Activated CD8-positive, alpha-beta T cell treated with anti-CD3 and anti-CD28 coated beads for 36 hours (primary cell): ENCODE data around the gene UPB1. TPM values are rescaled to one million over a fixed set of nuclear protein-coding genes. Genes with fewer than 3 reads are reported as not detected.
"Not testable (repeated sequence)": the region's sequence is repeated elsewhere in the genome, so short reads cannot be mapped to it uniquely, and the experiment has no call there.

Experiments used
- ATAC-seq: fragments of 200-7000 bp; cut with Tn5 transposase; one replicate; pipeline ENCODE4 v1.10.0; 2021; ENCODE audit warnings: mild to moderate bottlenecking, moderate library complexity
- CTCF ChIA-PET: fragments of 350-600 bp; sonication (Branson Sonifier 250); formaldehyde crosslinking; loops from one replicate; lab custom pipeline; 2021; ENCODE audit warnings: antibody characterized with exemption; lab: Charles Lee
- POLR2A ChIA-PET: fragments of 350-600 bp; sonication (Branson Sonifier 250); formaldehyde crosslinking; loops from one replicate; lab custom pipeline; 2021; ENCODE audit warnings: antibody characterized with exemption; lab: Charles Lee
- DNase-seq: peaks from one replicate; pipeline ENCODE4 v3.0.0-alpha.2; 2020
- H3K27ac Mint-ChIP-seq: one replicate; pipeline ENCODE4 v1.8.0; 2021; ENCODE audit warnings: mild to moderate bottlenecking, mixed read lengths
- H3K27me3 Mint-ChIP-seq: one replicate; pipeline ENCODE4 v1.8.0; 2021; ENCODE audit warnings: mixed read lengths
- H3K36me3 Mint-ChIP-seq: one replicate; pipeline ENCODE4 v1.8.0; 2021; ENCODE audit warnings: low read depth, mixed read lengths
- H3K4me1 Mint-ChIP-seq: one replicate; pipeline ENCODE4 v1.8.0; 2021; ENCODE audit warnings: low read depth, mixed read lengths
- H3K4me3 Mint-ChIP-seq: one replicate; pipeline ENCODE4 v1.8.0; 2021; ENCODE audit warnings: mild to moderate bottlenecking, moderate library complexity, mixed read lengths
- H3K9me3 Mint-ChIP-seq: one replicate; pipeline ENCODE4 v1.8.0; 2021; ENCODE audit warnings: mixed read lengths
- intact Hi-C: fragments of 100-400 bp; cut with micrococcal nuclease; formaldehyde crosslinking; loops from one replicate; pipeline ENCODE4 v1.10.0; 2022
- total RNA-seq, 2 experiments: library from RNA; stranded (reverse); gene quantifications; one replicate each; pipeline ENCODE4 v1.2.3, GENCODE V29; 2021
- TF ChIP-seq, protein P1 (sequence below): fragments of 200-600 bp; IDR thresholded peaks from one replicate; pipeline ENCODE4 v1.8.0; 2022; ENCODE audit warnings: antibody characterized with exemption, mild to moderate bottlenecking

Gene UPB1
- total RNA-seq, 2 experiments from 2014 or later: 0.16 to 0.49 TPM

DNA sequence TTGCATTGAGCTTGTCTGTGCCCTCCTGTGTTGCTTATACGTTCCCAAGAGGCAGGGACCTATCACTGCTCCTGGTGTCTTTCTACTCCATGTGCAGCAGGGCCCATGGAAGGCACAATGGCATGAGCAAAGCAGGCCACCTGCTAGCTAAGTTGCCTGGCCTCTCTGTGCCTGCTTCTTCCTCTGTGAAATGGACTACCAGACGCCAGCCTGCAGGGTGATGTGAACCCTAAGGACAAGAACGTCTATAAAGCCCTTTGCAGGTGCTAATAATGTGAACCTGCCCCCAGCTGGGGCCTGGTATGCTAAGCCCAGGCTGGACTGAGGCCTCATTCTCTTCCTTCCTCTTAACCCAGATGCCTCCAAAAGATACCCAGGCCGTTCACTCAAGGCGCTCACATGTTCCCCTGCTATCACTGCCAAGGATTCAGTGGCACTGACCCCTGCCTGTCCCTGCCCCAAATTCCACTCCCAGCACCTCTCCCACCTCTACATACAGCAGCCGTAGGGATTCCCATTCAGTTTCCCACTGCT, 55.8 kb downstream of the UPB1 start:
- Mint-ChIP-seq H3K36me3 (peaks cover 26% of the 10 kb centered on the region), H3K9me3 (no peaks in the 10 kb centered on the region), H3K27ac (peak overlapping the region; percentile 13), H3K4me1 (peaks cover 19% of the 10 kb centered on the region), H3K4me3 (no peak overlapping the region), H3K27me3 (no peaks in the 10 kb centered on the region)
- DNase-seq (no peak), ATAC-seq (no peak)
- CTCF ChIA-PET: no interaction called here
- POLR2A ChIA-PET: interaction anchor here (0.7 kb wide), 1 partner anchor 118 kb away, joined by 3 read pairs; no protein-coding TSS in a partner anchor
- intact Hi-C loops: no loop called here
- TF ChIP-seq, protein P1, sequence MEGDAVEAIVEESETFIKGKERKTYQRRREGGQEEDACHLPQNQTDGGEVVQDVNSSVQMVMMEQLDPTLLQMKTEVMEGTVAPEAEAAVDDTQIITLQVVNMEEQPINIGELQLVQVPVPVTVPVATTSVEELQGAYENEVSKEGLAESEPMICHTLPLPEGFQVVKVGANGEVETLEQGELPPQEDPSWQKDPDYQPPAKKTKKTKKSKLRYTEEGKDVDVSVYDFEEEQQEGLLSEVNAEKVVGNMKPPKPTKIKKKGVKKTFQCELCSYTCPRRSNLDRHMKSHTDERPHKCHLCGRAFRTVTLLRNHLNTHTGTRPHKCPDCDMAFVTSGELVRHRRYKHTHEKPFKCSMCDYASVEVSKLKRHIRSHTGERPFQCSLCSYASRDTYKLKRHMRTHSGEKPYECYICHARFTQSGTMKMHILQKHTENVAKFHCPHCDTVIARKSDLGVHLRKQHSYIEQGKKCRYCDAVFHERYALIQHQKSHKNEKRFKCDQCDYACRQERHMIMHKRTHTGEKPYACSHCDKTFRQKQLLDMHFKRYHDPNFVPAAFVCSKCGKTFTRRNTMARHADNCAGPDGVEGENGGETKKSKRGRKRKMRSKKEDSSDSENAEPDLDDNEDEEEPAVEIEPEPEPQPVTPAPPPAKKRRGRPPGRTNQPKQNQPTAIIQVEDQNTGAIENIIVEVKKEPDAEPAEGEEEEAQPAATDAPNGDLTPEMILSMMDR: no peak

DNA sequence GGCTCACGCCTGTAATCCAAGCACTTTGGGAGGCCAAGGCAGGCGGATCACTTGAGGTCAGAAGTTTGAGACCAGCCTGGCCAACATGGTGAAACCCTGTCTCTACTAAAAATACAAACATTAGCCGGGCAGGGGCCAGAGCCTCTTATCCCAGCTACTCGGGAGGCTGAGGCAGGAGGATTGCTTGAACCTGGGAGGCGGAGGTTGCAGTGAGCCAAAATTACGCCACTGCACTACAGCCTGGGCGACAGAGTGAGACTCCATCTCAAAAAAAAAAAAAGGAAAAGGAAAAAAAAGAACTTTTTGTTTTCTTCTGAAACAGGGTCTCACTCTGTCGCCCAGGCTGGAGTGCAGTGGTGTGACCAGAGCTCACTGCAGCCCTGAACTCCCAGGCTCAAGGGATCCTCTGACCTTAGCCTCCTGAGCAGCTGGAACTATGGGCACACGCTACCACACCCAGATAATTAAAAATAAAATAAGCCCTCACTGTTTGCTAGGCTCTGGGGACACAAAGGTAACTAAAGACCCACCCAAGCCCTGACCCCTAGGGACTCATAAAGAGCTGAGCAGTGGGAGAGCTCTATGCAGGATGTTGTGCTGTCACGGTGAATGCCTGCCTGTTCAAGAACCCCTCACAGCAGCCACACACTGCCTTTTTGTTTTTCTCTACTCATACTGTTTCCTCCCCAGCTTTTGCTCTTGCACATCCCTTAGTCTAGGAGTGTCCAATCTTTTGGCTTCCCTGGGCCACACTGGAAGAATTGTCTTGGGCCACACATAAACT, 57.6 kb downstream of the UPB1 start:
- CTCF ChIA-PET: interaction anchor here (1.1 to 1.2 kb wide), 2 partner anchors 25 to 31 kb away, joined by 3 to 4 read pairs; no protein-coding TSS in a partner anchor
- ATAC-seq, H3K27me3 Mint-ChIP-seq, H3K9me3 Mint-ChIP-seq, intact Hi-C loops: not testable (repeated sequence)
- H3K4me3 Mint-ChIP-seq: peak overlapping the region; percentile 98
- DNase-seq: peak; percentile 7
- POLR2A ChIA-PET: interaction anchor here (1.0 to 2.4 kb wide), 3 partner anchors 11 to 21 kb away, joined by 3 to 14 read pairs (median 4); no protein-coding TSS in a partner anchor
- peak overlapping the region; percentile 21 for H3K27ac Mint-ChIP-seq
- H3K36me3 Mint-ChIP-seq: peaks cover 36% of the 10 kb centered on the region
- peaks cover 26% of the 10 kb centered on the region for H3K4me1 Mint-ChIP-seq

DNA sequence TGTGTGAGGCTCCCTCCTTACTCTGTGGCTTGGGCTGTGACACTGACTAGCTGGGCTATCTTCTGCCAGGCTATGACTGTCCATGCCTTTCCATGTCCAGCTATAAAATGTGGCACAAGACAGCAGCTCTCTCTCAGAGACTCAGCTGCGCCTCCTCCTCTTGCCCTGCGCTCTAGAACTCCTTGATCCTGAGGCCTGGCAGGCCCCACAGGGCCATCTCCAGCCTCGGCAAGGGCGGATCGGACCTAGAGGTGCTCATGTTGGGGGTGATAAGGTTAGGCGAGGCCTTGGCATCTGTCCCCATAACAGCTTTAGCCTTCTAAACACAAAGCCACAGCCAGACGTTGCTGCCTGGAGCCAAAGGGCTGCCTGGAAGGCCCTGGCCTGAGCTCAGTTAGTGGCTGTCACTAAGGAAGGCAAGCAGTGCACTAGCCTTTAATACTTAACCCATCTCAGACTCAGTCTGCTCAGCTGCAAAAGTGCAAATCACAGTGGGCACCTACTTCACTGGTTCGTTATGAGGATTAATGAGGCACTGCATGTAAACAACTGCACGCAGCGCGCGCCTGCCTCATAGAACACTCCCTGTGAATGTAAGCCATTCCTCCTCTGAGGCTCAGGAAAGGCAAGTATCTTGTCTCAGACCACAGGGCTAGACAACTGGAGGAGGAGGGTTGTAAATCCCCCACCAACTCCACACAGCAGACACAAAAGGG, 58.6 kb downstream of the UPB1 start:
- H3K4me1 Mint-ChIP-seq: peaks cover 36% of the 10 kb centered on the region
- no peak for ATAC-seq
- H3K27ac Mint-ChIP-seq: peak overlapping the region; percentile 95
- peaks cover 46% of the 10 kb centered on the region for H3K36me3 Mint-ChIP-seq
- TF ChIP-seq, protein P1: no peak
- H3K9me3 Mint-ChIP-seq: no peaks in the 10 kb centered on the region
- POLR2A ChIA-PET: interaction anchor here (0.9 to 2.4 kb wide), 7 partner anchors 9 to 282 kb away, joined by 3 to 14 read pairs (median 4); partner anchors contain the start of gene SPECC1L
- no peak for DNase-seq
- no peaks in the 10 kb centered on the region for H3K27me3 Mint-ChIP-seq
- peak overlapping the region; percentile 98 for H3K4me3 Mint-ChIP-seq
- intact Hi-C loops: no loop called here
- CTCF ChIA-PET: interaction anchor here (1.1 to 1.2 kb wide), 3 partner anchors 26 to 32 kb away, joined by 3 to 5 read pairs (median 4); no protein-coding TSS in a partner anchor

DNA sequence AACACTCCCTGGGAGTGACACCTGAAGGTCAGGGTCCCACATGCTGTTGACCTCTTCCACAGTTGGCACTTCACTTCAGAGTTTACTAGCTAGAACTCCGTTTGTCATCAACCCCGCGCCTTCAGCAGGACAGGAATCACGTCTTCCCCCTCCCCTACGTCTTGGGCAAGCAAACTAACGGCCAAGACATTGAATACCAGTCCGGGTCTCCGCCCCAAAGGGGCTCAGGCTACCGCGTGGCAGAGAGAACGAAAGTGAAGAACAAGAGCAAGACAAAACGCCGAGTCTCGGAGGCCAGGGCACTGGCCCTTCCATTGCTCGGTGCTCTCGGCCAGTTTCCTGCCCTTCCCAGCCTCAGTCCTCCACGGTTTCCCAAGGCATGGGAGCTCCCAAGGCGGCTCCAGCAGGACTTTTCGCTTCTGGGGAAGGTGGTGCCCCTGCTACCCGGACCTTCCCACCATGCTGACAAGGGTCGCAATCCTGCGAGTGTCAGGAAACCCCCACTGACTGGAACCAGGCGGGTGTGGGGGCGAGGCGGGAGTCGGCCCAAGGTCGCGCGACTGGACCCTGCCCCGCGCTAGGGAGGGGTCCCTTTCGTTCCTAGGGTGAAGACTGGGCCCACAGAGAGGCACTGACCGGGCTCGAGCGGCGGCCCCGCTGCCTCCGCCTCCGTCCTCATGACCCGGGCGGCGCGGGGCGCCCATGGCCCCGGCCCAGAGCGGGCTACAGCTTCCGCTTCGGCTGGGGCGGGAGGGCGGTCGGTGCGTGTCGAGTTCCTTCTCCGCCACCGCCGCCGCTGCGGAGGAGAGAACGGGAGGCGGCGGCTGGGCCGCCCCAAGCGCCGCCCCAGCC, 59.4 kb downstream of the UPB1 start, which contains the start of gene GUCD1:
Gene GUCD1, minus strand, starts transcription at position 826 of the 852 bp plus-strand sequence. Its CDS starts 147 bp downstream, at position 679.
- Mint-ChIP-seq H3K36me3 (peaks cover 44% of the 10 kb centered on the region), H3K27ac (peak within 1 kb of the TSS; percentile 99), H3K27me3 (no peaks in the 10 kb centered on the region), H3K4me3 (peak within 1 kb of the TSS; percentile 98), H3K4me1 (peaks cover 43% of the 10 kb centered on the region), H3K9me3 (no peaks in the 10 kb centered on the region)
- intact Hi-C loops: no loop called here
- ATAC-seq: no peak
- DNase-seq: peak; percentile 51
- TF ChIP-seq, protein P1: no peak
- POLR2A ChIA-PET: interaction anchor here (0.6 to 2.4 kb wide), 14 partner anchors 8 to 506 kb away, joined by 3 to 14 read pairs (median 3); partner anchors contain the start of genes ADORA2A and SPECC1L
- CTCF ChIA-PET: interaction anchor here (1.2 kb wide), 2 partner anchors 33 to 127 kb away, joined by 4 to 5 read pairs; partner anchors contain the start of gene ADORA2A
